ENCODE data around the gene FAM107A.

The FAM107A gene

DNA sequence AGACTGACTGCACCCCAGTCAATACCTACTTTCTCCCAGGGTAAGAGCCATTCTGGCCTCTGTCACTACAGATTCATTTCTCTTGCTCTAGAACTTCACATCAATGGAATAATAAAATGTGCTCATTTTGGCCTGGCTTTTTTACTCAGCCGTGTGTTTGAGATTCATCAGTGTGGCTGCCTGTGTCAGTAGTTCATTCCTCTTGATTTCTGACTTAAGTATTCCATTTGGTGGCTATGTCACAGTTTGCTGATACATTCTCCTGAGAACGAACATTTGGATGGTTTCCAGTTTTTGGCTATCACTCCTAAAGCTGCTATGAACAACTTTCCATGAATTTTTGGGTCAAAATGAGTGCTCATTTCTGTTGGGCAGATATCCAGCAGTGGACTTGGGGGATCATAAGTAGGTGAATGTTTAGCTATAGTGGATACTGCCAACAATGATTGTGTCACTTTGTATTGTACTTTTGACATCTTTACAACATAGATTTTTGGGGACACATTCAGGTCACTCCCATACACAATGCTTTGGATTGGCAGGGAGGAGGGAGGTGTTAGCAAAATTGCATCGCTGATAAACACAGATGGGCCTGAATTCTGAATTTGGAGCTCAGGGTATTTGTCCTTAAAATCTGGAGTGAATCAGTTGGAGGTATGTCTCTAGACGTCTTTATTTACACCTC, 19.8 kb upstream of the FAM107A start:
- no peak for TF ChIP-seq CTCF (IDR thresholded peaks at IDR 0.05; ENCODE audit: insufficient read depth, low read depth, low read length, missing control alignments)
- H3K4me3 ChIP-seq (ENCODE audit: low read length): no peak overlapping the region
- DNase-seq (ENCODE audit: low read depth): no peak

GRCh38 chr3:58594117-58594516, 16.9 kb upstream of the FAM107A start:
- H3K4me3 ChIP-seq (ENCODE audit: low read length): no peak overlapping the region
- no peak for DNase-seq (ENCODE audit: low read depth)
- no peak for TF ChIP-seq CTCF (IDR thresholded peaks at IDR 0.05; ENCODE audit: insufficient read depth, low read depth, low read length, missing control alignments)

GRCh38 chr3:58591517-58592510, 14.6 kb upstream of the FAM107A start:
- no peak overlapping the region for H3K4me3 ChIP-seq (ENCODE audit: low read length)
- no peak for TF ChIP-seq CTCF (IDR thresholded peaks at IDR 0.05; ENCODE audit: insufficient read depth, low read depth, low read length, missing control alignments)
- DNase-seq (ENCODE audit: low read depth): no peak

GRCh38 chr3:58588030-58588614, 10.9 kb upstream of the FAM107A start:
- DNase-seq (ENCODE audit: low read depth): peak; percentile 46
- no peak for TF ChIP-seq CTCF (IDR thresholded peaks at IDR 0.05; ENCODE audit: insufficient read depth, low read depth, low read length, missing control alignments)
- H3K4me3 ChIP-seq (ENCODE audit: low read length): no peak overlapping the region

DNA sequence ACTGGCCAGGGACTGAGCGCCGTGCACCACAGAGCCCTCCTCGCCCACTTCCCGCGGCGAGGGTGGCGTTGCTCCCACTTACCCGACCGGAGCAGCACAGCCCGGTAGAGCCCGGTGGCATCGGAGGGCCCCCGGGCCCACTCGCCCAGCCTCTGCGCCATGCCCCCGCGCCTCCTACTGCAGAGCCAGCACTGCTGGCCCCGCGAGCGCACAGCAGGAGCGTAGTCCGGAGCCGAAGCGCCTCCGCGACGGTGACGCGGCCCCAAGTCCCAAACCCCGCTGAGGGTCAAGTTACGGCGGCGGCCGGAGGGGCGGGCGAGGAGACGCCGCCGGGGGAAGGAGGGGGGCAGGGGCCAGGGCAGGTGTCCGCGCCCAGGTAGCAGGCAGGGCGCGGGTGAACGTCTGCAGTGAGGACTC, 9.6 kb upstream of the FAM107A start:
- DNase-seq (ENCODE audit: low read depth): no peak
- H3K4me3 ChIP-seq (ENCODE audit: low read length): no peak overlapping the region
- TF ChIP-seq CTCF (IDR thresholded peaks at IDR 0.05; ENCODE audit: insufficient read depth, low read depth, low read length, missing control alignments): no peak

GRCh38 chr3:58585994-58586393, 8.8 kb upstream of the FAM107A start:
- no peak overlapping the region for H3K4me3 ChIP-seq (ENCODE audit: low read length)
- no peak for TF ChIP-seq CTCF (IDR thresholded peaks at IDR 0.05; ENCODE audit: insufficient read depth, low read depth, low read length, missing control alignments)
- no peak for DNase-seq (ENCODE audit: low read depth)

Measured in epithelial cell of esophagus (primary cell).